Measurements from ENCODE around the gene TBC1D1. TPM values are rescaled to one million over a fixed set of nuclear protein-coding genes. Genes with fewer than 3 reads are reported as not detected.
A peak's percentile ranks its signal among the peaks of the same experiment; 100 is the strongest.

The TBC1D1 gene
- total RNA-seq, 1 experiment from 2014 or later = 28.5 TPM

DNA sequence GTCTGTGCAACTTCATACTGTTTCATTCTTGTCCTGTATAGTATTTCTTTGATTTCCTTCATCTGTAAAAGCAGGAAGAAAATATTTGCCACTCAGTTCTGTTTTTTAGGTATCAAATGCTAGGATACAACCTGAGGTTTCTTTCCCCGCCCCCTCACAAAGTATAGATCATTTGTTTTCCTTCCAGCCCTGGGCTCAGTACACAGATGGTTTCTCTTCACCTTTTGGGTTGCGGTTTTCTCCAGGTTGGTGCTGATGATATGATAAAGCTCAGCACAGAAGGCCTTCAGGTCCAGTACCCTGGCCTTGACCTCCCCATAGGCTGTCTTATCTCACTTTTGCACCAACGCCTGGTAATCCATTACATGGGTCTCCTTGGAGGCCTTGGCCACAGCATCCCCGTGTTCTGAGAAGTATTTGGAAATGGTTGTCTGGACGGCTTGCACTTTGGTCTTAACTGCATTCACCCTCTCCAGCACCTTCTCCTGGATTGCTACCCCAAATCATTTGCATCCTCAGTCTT lies 104.5 kb downstream of the TBC1D1 start:
- Mint-ChIP-seq H3K27ac (ENCODE audit: unreplicated experiment) (no peak overlapping the region), H3K27me3 (ENCODE audit: insufficient read depth, unreplicated experiment) (no peaks in the 10 kb centered on the region), H3K4me1 (ENCODE audit: low read depth, unreplicated experiment) (peaks cover 11% of the 10 kb centered on the region), H3K9me3 (ENCODE audit: unreplicated experiment) (peaks cover 10% of the 10 kb centered on the region), H3K36me3 (ENCODE audit: insufficient read depth, unreplicated experiment) (peaks cover 6% of the 10 kb centered on the region), H3K4me3 (ENCODE audit: unreplicated experiment) (no peak overlapping the region)
- POLR2A ChIA-PET = no interaction called here
- BruUV-seq (replicated peaks) = no TSS peak
- CTCF ChIA-PET = no interaction called here
- intact Hi-C loops (cut with micrococcal nuclease; ENCODE audit: unreplicated experiment) = no loop called here
- Histone ChIP-seq H3K36me3 (ENCODE audit: control insufficient read depth, insufficient read depth, low read length) (no peaks in the 10 kb centered on the region), H3K9me3 (no peaks in the 10 kb centered on the region), H3K4me1 (no peaks in the 10 kb centered on the region), H3K4me3 (ENCODE audit: low read depth, low read length) (no peak overlapping the region), H3K27me3 (replicated peaks; ENCODE audit: control insufficient read depth, insufficient read depth, low read length) (no peaks in the 10 kb centered on the region)
- TF ChIP-seq, protein P1, sequence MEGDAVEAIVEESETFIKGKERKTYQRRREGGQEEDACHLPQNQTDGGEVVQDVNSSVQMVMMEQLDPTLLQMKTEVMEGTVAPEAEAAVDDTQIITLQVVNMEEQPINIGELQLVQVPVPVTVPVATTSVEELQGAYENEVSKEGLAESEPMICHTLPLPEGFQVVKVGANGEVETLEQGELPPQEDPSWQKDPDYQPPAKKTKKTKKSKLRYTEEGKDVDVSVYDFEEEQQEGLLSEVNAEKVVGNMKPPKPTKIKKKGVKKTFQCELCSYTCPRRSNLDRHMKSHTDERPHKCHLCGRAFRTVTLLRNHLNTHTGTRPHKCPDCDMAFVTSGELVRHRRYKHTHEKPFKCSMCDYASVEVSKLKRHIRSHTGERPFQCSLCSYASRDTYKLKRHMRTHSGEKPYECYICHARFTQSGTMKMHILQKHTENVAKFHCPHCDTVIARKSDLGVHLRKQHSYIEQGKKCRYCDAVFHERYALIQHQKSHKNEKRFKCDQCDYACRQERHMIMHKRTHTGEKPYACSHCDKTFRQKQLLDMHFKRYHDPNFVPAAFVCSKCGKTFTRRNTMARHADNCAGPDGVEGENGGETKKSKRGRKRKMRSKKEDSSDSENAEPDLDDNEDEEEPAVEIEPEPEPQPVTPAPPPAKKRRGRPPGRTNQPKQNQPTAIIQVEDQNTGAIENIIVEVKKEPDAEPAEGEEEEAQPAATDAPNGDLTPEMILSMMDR (IDR thresholded peaks at IDR 0.05; ENCODE audit: insufficient read depth in 1 of 2, low read depth in 1 of 2, low read length in 1 of 2, severe bottlenecking in 1 of 2, unreplicated experiment in 1 of 2) = no peak
- DNase-seq = no peak

DNA sequence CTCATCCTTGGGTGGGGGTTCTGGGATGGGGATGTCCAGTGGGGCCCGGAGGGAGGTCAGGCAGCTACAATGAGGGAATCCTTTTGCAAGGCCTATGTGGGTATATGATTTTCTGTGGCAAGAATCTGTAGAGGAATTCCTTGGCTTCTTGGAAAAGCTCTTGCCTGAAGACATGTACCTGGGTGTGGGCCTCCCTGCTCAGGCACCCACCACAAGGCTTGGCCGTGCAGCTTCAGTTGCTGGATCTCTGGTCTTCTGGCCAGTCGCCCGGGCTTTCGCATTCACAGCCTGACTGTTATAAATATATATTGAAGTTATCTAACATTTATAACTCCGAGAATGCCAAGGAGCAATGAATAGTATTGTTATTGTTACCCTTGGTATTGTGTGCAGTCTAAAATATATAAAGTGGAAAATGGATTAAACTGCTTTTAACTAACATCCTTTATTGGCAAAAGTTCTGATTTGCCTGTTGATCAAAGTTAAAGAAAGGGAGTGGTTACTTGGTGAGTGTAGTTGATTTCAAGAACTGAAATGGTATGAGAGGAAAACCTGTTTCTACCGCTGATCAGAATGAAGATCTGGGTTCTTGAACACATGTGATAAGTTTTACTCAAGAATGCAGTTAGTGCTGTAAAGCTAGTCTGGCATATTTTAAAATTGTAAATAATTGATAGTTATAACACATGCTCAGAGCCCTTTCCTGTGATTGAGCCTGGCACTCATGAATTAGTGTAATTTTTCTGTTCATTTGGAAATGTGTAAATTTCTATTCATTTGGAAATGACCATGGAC lies 105.3 kb downstream of the TBC1D1 start:
- TF ChIP-seq, protein P1 (IDR thresholded peaks at IDR 0.05; ENCODE audit: insufficient read depth in 1 of 2, low read depth in 1 of 2, low read length in 1 of 2, severe bottlenecking in 1 of 2, unreplicated experiment in 1 of 2) = no peak
- H3K36me3 Mint-ChIP-seq (ENCODE audit: insufficient read depth, unreplicated experiment) = peaks cover 6% of the 10 kb centered on the region
- no peaks in the 10 kb centered on the region for H3K9me3 ChIP-seq
- DNase-seq = no peak
- no peaks in the 10 kb centered on the region for H3K27me3 ChIP-seq (replicated peaks; ENCODE audit: control insufficient read depth, insufficient read depth, low read length)
- peaks cover 11% of the 10 kb centered on the region for H3K4me1 Mint-ChIP-seq (ENCODE audit: low read depth, unreplicated experiment)
- no peak overlapping the region for H3K4me3 Mint-ChIP-seq (ENCODE audit: unreplicated experiment)
- no peaks in the 10 kb centered on the region for H3K36me3 ChIP-seq (ENCODE audit: control insufficient read depth, insufficient read depth, low read length)
- no peak overlapping the region for H3K27ac Mint-ChIP-seq (ENCODE audit: unreplicated experiment)
- H3K4me3 ChIP-seq (ENCODE audit: low read depth, low read length) = no peak overlapping the region
- ChIA-PET POLR2A (no interaction called here), CTCF (no interaction called here)
- H3K27me3 Mint-ChIP-seq (ENCODE audit: insufficient read depth, unreplicated experiment) = no peaks in the 10 kb centered on the region
- H3K9me3 Mint-ChIP-seq (ENCODE audit: unreplicated experiment) = peaks cover 10% of the 10 kb centered on the region
- BruUV-seq (replicated peaks) = no TSS peak
- no peaks in the 10 kb centered on the region for H3K4me1 ChIP-seq
- intact Hi-C loops (cut with micrococcal nuclease; ENCODE audit: unreplicated experiment) = no loop called here

DNA sequence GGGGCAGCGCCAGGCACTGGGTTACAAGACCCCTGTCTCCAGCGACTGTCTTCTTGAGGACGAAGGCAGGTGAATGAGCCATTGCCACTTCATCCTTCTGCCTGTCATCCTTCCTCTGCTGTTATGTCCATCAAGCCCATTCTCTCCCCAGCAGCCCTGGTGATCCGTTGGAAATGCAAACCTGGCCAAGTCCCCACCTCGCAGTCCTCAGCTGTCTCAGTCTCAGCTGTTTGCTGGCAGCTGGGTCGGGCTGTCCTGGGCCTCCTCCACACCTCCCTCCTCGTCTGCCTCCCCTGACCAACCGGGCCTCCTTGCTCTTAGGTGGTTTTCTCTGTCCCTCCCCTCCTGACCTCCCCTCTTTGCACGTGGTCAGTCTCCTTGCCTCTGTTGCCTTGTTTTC lies 107.3 kb downstream of the TBC1D1 start:
- Histone ChIP-seq H3K36me3 (ENCODE audit: control insufficient read depth, insufficient read depth, low read length) (no peaks in the 10 kb centered on the region), H3K9me3 (no peaks in the 10 kb centered on the region), H3K4me1 (no peaks in the 10 kb centered on the region), H3K4me3 (ENCODE audit: low read depth, low read length) (no peak overlapping the region), H3K27me3 (replicated peaks; ENCODE audit: control insufficient read depth, insufficient read depth, low read length) (no peaks in the 10 kb centered on the region)
- intact Hi-C loops (cut with micrococcal nuclease; ENCODE audit: unreplicated experiment) = no loop called here
- no peaks in the 10 kb centered on the region for H3K27me3 Mint-ChIP-seq (ENCODE audit: insufficient read depth, unreplicated experiment)
- CTCF ChIA-PET = no interaction called here
- no peaks in the 10 kb centered on the region for H3K36me3 Mint-ChIP-seq (ENCODE audit: insufficient read depth, unreplicated experiment)
- H3K9me3 Mint-ChIP-seq (ENCODE audit: unreplicated experiment) = no peaks in the 10 kb centered on the region
- no peaks in the 10 kb centered on the region for H3K4me1 Mint-ChIP-seq (ENCODE audit: low read depth, unreplicated experiment)
- POLR2A ChIA-PET = no interaction called here
- no peak for DNase-seq
- H3K27ac Mint-ChIP-seq (ENCODE audit: unreplicated experiment) = peak overlapping the region; percentile 8
- no peak overlapping the region for H3K4me3 Mint-ChIP-seq (ENCODE audit: unreplicated experiment)
- TF ChIP-seq, protein P1 (IDR thresholded peaks at IDR 0.05; ENCODE audit: insufficient read depth in 1 of 2, low read depth in 1 of 2, low read length in 1 of 2, severe bottlenecking in 1 of 2, unreplicated experiment in 1 of 2) = no peak
- BruUV-seq (replicated peaks) = no TSS peak

Data from Caco-2 (cell line).